K562 (cell line): ENCODE results near the gene ZNF625. TPM values are rescaled to one million over a fixed set of nuclear protein-coding genes. Genes with fewer than 3 reads are reported as not detected.

Experiments used
- CC2D1A ChIP-seq: fragments of 450-650 bp; IDR thresholded peaks from 2 replicates; pipeline ENCODE4 v1.6.1; 2017; ENCODE audit warnings: mild to moderate bottlenecking
- CSDE1 ChIP-seq, 2 experiments: fragments of 450-650 bp; IDR thresholded peaks; 2 replicates each; pipeline ENCODE4 v1.6.1; 2016; ENCODE audit warnings: mild to moderate bottlenecking in 1 of 2
- GABPA ChIP-seq: fragments of 200-800 bp; sonication (Bioruptor generic); conservative IDR thresholded peaks from 2 replicates; pipeline ENCODE4 v1.6.1; 2016; ENCODE audit warnings: low read depth, missing genetic modification characterization, missing compliant biosample characterization
- GTF2E2 ChIP-seq: fragments of 200-800 bp; sonication (Bioruptor generic); IDR thresholded peaks from 2 replicates; pipeline ENCODE4 v1.6.1; 2016; ENCODE audit warnings: missing genetic modification characterization, missing compliant biosample characterization
- GTF2F1 ChIP-seq: IDR thresholded peaks from 2 replicates; pipeline ENCODE4 v1.6.1; 2011; ENCODE audit warnings: low read depth, low read length, improper control_type of control experiment
- HDAC8 ChIP-seq: fragments of 450-650 bp; IDR thresholded peaks from 2 replicates; pipeline ENCODE4 v1.6.1; 2016; ENCODE audit warnings: mild to moderate bottlenecking, missing genetic modification characterization, moderate library complexity, missing compliant biosample characterization
- RBM22 ChIP-seq: fragments of 200-400 bp; formaldehyde crosslinking; IDR thresholded peaks from 2 replicates; pipeline ENCODE4 v1.6.1; 2018; ENCODE audit warnings: low read length, low read depth; ENCODE audit not compliant: poor library complexity, severe bottlenecking
- RBM25 ChIP-seq: fragments of 200-400 bp; formaldehyde crosslinking; IDR thresholded peaks from 2 replicates; pipeline ENCODE4 v1.6.1; 2018; ENCODE audit warnings: low read length, low read depth, moderate library complexity; ENCODE audit not compliant: severe bottlenecking
- RUNX1 ChIP-seq: sonication (generic); IDR thresholded peaks from 2 replicates; pipeline ENCODE4 v1.6.1; 2016; ENCODE audit warnings: antibody characterized with exemption, low read depth
- SAFB2 ChIP-seq: fragments of 200-400 bp; formaldehyde crosslinking; IDR thresholded peaks from 2 replicates; pipeline ENCODE4 v1.6.1; 2018; ENCODE audit warnings: borderline replicate concordance, low read length, low read depth, moderate library complexity; ENCODE audit not compliant: severe bottlenecking
- SLC30A9 ChIP-seq: fragments of 250-450 bp; sonication (Bioruptor Pico); IDR thresholded peaks from 2 replicates; pipeline ENCODE4 v1.8.0; 2022; ENCODE audit warnings: mild to moderate bottlenecking, moderate library complexity
- SRSF9 ChIP-seq: fragments of 200-400 bp; formaldehyde crosslinking; IDR thresholded peaks from 2 replicates; pipeline ENCODE4 v1.6.1; 2017; ENCODE audit warnings: low read depth, low read length, borderline replicate concordance
- WHSC1 ChIP-seq: IDR thresholded peaks from one replicate; pipeline ENCODE4 v1.6.1; 2012; ENCODE audit warnings: low read length, control low read depth, inconsistent platforms
- ZNF77 ChIP-seq: fragments of 250-450 bp; sonication (Bioruptor Pico); IDR thresholded peaks from 2 replicates; pipeline ENCODE4 v1.5.0; 2020
- polyA plus RNA-seq, 8 experiments: library from polyadenylated mRNA; depleted of rRNA in 4 of 8; stranded (reverse) in 5 of 8; unstranded in 3 of 8; fragments of >200 nt; fragmentation: Nextera tagmentation in 2 of 8; fragmentation: Illumina TruSeq in 1 of 8; extraction: Ambion mirVana in 2 of 8; extraction: Trizol in 1 of 8; gene quantifications; 2 replicates each; pipeline versions ENCODE4 v1.2.1 to v1.2.3, GENCODE V29; 2011 to 2014; ENCODE audit warnings: inconsistent platforms in 1 of 8, missing spikeins in 1 of 8
- total RNA-seq, 7 experiments: library from RNA; depleted of rRNA in 6 of 7; stranded (reverse); fragments of >200 nt in 6 of 7; fragmentation: Illumina TruSeq in 2 of 7; extraction: Trizol in 2 of 7; gene quantifications; 2 replicates each; pipeline versions ENCODE4 v1.2.1 to v1.2.3, GENCODE V29; 2011 to 2021; ENCODE audit warnings: low replicate concordance in 1 of 7
- TF ChIP-seq, protein P1 (sequence below), 2 experiments: fragments of 450-650 bp in 1 of 2; sonication (generic) in 1 of 2; formaldehyde crosslinking in 1 of 2; IDR thresholded peaks; 2 replicates each; pipeline versions ENCODE4 v1.7.1 to v1.9.0; 2016 to 2022; ENCODE audit warnings: inconsistent platforms in 1 of 2, mild to moderate bottlenecking in 1 of 2, missing genetic modification reagents in 1 of 2
- TF ChIP-seq, protein P2 (sequence below): sonication (generic); formaldehyde crosslinking; IDR thresholded peaks from 2 replicates; pipeline ENCODE4 v1.8.1; 2023; ENCODE audit warnings: mild to moderate bottlenecking, missing genetic modification reagents
- TF ChIP-seq, protein P3 (sequence below): fragments of 450-650 bp; IDR thresholded peaks from 2 replicates; pipeline ENCODE4 v1.6.1; 2016

ZNF625 gene
- total and polyA plus RNA-seq, 9 of the 15 experiments (the other 6 are each of a cell fraction or from before 2014, with no cell fraction given) = 0.07 to 0.09 TPM; not detected in 7

DNA sequence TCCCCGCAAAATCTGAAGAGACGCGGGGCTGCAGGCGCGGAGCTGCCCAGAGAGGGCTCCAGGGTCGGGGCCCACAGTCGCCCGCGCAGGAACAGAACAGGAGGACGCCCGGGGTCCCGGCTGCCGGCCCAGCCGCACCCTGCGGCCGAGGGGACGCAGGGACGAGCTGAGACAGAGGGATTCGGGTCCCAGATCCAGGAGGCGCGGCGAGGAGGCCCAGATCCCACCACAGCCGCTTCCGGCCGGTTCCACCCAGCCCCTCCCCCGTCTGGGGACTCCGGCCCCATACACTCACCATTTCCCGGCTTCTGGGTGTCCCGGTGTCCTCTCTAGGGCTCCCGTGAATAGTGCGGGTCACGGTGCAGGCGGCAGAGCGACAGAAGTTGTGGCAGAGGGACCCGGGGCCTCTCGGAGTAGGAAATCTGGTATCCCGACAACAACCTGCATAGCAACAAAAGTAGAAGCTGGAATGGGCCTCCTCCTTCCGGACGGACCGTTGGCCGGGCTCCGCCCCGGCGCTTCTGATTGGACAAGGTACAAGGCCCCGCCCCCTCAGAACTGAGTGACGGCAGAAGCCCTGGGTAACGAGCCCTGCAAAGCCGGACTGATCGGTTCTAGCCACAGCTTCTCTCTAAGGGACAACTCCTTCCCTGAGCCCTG is 16.5 kb downstream of the ZNF625 start, which contains the start of gene ZNF20 (continued):
- TF ChIP-seq, protein P1, sequence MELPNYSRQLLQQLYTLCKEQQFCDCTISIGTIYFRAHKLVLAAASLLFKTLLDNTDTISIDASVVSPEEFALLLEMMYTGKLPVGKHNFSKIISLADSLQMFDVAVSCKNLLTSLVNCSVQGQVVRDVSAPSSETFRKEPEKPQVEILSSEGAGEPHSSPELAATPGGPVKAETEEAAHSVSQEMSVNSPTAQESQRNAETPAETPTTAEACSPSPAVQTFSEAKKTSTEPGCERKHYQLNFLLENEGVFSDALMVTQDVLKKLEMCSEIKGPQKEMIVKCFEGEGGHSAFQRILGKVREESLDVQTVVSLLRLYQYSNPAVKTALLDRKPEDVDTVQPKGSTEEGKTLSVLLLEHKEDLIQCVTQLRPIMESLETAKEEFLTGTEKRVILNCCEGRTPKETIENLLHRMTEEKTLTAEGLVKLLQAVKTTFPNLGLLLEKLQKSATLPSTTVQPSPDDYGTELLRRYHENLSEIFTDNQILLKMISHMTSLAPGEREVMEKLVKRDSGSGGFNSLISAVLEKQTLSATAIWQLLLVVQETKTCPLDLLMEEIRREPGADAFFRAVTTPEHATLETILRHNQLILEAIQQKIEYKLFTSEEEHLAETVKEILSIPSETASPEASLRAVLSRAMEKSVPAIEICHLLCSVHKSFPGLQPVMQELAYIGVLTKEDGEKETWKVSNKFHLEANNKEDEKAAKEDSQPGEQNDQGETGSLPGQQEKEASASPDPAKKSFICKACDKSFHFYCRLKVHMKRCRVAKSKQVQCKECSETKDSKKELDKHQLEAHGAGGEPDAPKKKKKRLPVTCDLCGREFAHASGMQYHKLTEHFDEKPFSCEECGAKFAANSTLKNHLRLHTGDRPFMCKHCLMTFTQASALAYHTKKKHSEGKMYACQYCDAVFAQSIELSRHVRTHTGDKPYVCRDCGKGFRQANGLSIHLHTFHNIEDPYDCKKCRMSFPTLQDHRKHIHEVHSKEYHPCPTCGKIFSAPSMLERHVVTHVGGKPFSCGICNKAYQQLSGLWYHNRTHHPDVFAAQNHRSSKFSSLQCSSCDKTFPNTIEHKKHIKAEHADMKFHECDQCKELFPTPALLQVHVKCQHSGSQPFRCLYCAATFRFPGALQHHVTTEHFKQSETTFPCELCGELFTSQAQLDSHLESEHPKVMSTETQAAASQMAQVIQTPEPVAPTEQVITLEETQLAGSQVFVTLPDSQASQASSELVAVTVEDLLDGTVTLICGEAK (IDR thresholded peaks at IDR 0.05) = peak; percentile 44; the same call in 1 of the 2 replicates
- TF ChIP-seq, protein P1 (CRISPR knock-in tag; IDR thresholded peaks at IDR 0.05) = no peak
- TF ChIP-seq SLC30A9 (CRISPR knock-in tag) (no peak), CC2D1A (no peak), GTF2F1 (no peak), HDAC8 (tag) (no peak), GABPA (tag) (peak; percentile 67), WHSC1 (no peak), RUNX1 (no peak), SRSF9 (no peak), SAFB2 (no peak), CSDE1 (IDR thresholded peaks at IDR 0.05) (no peak), ZNF77 (CRISPR knock-in tag) (no peak), GTF2E2 (tag) (no peak), RBM25 (peak; percentile 42), RBM22 (no peak)
- TF ChIP-seq, protein P2, sequence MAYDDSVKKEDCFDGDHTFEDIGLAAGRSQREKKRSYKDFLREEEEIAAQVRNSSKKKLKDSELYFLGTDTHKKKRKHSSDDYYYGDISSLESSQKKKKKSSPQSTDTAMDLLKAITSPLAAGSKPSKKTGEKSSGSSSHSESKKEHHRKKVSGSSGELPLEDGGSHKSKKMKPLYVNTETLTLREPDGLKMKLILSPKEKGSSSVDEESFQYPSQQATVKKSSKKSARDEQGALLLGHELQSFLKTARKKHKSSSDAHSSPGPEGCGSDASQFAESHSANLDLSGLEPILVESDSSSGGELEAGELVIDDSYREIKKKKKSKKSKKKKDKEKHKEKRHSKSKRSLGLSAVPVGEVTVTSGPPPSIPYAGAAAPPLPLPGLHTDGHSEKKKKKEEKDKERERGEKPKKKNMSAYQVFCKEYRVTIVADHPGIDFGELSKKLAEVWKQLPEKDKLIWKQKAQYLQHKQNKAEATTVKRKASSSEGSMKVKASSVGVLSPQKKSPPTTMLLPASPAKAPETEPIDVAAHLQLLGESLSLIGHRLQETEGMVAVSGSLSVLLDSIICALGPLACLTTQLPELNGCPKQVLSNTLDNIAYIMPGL = no peak
- TF ChIP-seq, protein P3, sequence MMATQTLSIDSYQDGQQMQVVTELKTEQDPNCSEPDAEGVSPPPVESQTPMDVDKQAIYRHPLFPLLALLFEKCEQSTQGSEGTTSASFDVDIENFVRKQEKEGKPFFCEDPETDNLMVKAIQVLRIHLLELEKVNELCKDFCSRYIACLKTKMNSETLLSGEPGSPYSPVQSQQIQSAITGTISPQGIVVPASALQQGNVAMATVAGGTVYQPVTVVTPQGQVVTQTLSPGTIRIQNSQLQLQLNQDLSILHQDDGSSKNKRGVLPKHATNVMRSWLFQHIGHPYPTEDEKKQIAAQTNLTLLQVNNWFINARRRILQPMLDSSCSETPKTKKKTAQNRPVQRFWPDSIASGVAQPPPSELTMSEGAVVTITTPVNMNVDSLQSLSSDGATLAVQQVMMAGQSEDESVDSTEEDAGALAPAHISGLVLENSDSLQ = peak; percentile 97
